ENCODE data around the gene MTRR. TPM values are rescaled to one million over a fixed set of nuclear protein-coding genes. Genes with fewer than 3 reads are reported as not detected.

Gene MTRR
- total RNA-seq, 2 experiments from 2014 or later: 51.9 to 72.6 TPM

- intact Hi-C loops (cut with micrococcal nuclease; ENCODE audit: unreplicated experiment): no loop called here
- CTCF ChIA-PET (ENCODE audit: unreplicated experiment): interaction anchor here (1.2 kb wide), 1 partner anchor 14 kb away, joined by 3 read pairs; no protein-coding TSS in a partner anchor
- no peak for TF ChIP-seq CTCF (conservative IDR thresholded peaks at IDR 0.05; ENCODE audit: low read length)
- no peak for TF ChIP-seq EZH2phosphoT487 (IDR thresholded peaks at IDR 0.05; ENCODE audit: borderline replicate concordance, low read depth, low read length)
- no peak for DNase-seq (ENCODE audit: low spot score)
- no peaks in the 10 kb centered on the region for H3K9me2 ChIP-seq (ENCODE audit: insufficient read depth, low read length)
- H4K20me1 ChIP-seq (ENCODE audit: insufficient read depth, low read length): peaks cover 33% of the 10 kb centered on the region
- peaks cover 37% of the 10 kb centered on the region for H3K4me1 ChIP-seq (ENCODE audit: insufficient read depth, low read length, poor library complexity, severe bottlenecking)
- no peak overlapping the region for H2AFZ ChIP-seq (ENCODE audit: low read length)
- H3K27ac ChIP-seq (ENCODE audit: low read depth, low read length, poor library complexity, severe bottlenecking): no peak overlapping the region
- no peaks in the 10 kb centered on the region for H3K9me3 ChIP-seq (ENCODE audit: low read length)
- no peak overlapping the region for H3K4me2 ChIP-seq (ENCODE audit: low read length)
- POLR2A ChIA-PET: interaction anchor here (0.8 to 1.2 kb wide), 2 partner anchors 11 to 13 kb away, joined by 3 to 7 read pairs; no protein-coding TSS in a partner anchor
- no TSS peak for BruUV-seq (replicated peaks)
- H3K36me3 ChIP-seq (ENCODE audit: insufficient read depth, low read length): peaks cover 89% of the 10 kb centered on the region
- H3K79me2 ChIP-seq (ENCODE audit: insufficient read depth, low read depth, low read length): peaks cover 56% of the 10 kb centered on the region
- H3K4me3 ChIP-seq (ENCODE audit: low read depth, low read length, poor library complexity, severe bottlenecking): no peak overlapping the region
These were observed 5.7 kb downstream of the MTRR start for GRCh38 chr5:7874639-7875038.

GRCh38 chr5:7875151-7875550 lies 6.2 kb downstream of the MTRR start:
- CTCF ChIA-PET (ENCODE audit: unreplicated experiment): interaction anchor here (1.2 kb wide), 1 partner anchor 15 kb away, joined by 3 read pairs; no protein-coding TSS in a partner anchor
- no peak for DNase-seq (ENCODE audit: low spot score)
- BruUV-seq (replicated peaks): no TSS peak
- no peak overlapping the region for H2AFZ ChIP-seq (ENCODE audit: low read length)
- TF ChIP-seq EZH2phosphoT487 (IDR thresholded peaks at IDR 0.05; ENCODE audit: borderline replicate concordance, low read depth, low read length): no peak
- TF ChIP-seq CTCF (conservative IDR thresholded peaks at IDR 0.05; ENCODE audit: low read length): no peak
- peaks cover 37% of the 10 kb centered on the region for H3K4me1 ChIP-seq (ENCODE audit: insufficient read depth, low read length, poor library complexity, severe bottlenecking)
- no peaks in the 10 kb centered on the region for H3K9me2 ChIP-seq (ENCODE audit: insufficient read depth, low read length)
- no peak overlapping the region for H3K4me2 ChIP-seq (ENCODE audit: low read length)
- no peaks in the 10 kb centered on the region for H3K9me3 ChIP-seq (ENCODE audit: low read length)
- H3K4me3 ChIP-seq (ENCODE audit: low read depth, low read length, poor library complexity, severe bottlenecking): no peak overlapping the region
- H3K79me2 ChIP-seq (ENCODE audit: insufficient read depth, low read depth, low read length): peaks cover 51% of the 10 kb centered on the region
- H3K27ac ChIP-seq (ENCODE audit: low read depth, low read length, poor library complexity, severe bottlenecking): no peak overlapping the region
- peaks cover 29% of the 10 kb centered on the region for H4K20me1 ChIP-seq (ENCODE audit: insufficient read depth, low read length)
- POLR2A ChIA-PET: interaction anchor here (1.2 kb wide), 1 partner anchor 11 kb away, joined by 3 read pairs; no protein-coding TSS in a partner anchor
- peaks cover 94% of the 10 kb centered on the region for H3K36me3 ChIP-seq (ENCODE audit: insufficient read depth, low read length)
- intact Hi-C loops (cut with micrococcal nuclease; ENCODE audit: unreplicated experiment): no loop called here

GRCh38 chr5:7876867-7877266 lies 7.9 kb downstream of the MTRR start:
- H3K4me3 ChIP-seq (ENCODE audit: low read depth, low read length, poor library complexity, severe bottlenecking): no peak overlapping the region
- DNase-seq (ENCODE audit: low spot score): no peak
- peaks cover 98% of the 10 kb centered on the region for H3K36me3 ChIP-seq (ENCODE audit: insufficient read depth, low read length)
- intact Hi-C loops (cut with micrococcal nuclease; ENCODE audit: unreplicated experiment): no loop called here
- H3K9me3 ChIP-seq (ENCODE audit: low read length): no peaks in the 10 kb centered on the region
- H4K20me1 ChIP-seq (ENCODE audit: insufficient read depth, low read length): peaks cover 12% of the 10 kb centered on the region
- no peak overlapping the region for H2AFZ ChIP-seq (ENCODE audit: low read length)
- ChIA-PET POLR2A (no interaction called here), CTCF (ENCODE audit: unreplicated experiment) (interaction anchor here (2.4 kb wide), 1 partner anchor 10 kb away, joined by 6 read pairs; no protein-coding TSS in a partner anchor)
- no peak overlapping the region for H3K4me2 ChIP-seq (ENCODE audit: low read length)
- peaks cover 21% of the 10 kb centered on the region for H3K4me1 ChIP-seq (ENCODE audit: insufficient read depth, low read length, poor library complexity, severe bottlenecking)
- TF ChIP-seq CTCF (conservative IDR thresholded peaks at IDR 0.05; ENCODE audit: low read length): no peak
- no peak for TF ChIP-seq EZH2phosphoT487 (IDR thresholded peaks at IDR 0.05; ENCODE audit: borderline replicate concordance, low read depth, low read length)
- H3K27ac ChIP-seq (ENCODE audit: low read depth, low read length, poor library complexity, severe bottlenecking): no peak overlapping the region
- no peaks in the 10 kb centered on the region for H3K9me2 ChIP-seq (ENCODE audit: insufficient read depth, low read length)
- no TSS peak for BruUV-seq (replicated peaks)
- H3K79me2 ChIP-seq (ENCODE audit: insufficient read depth, low read depth, low read length): peaks cover 34% of the 10 kb centered on the region
